Stimulated activated CD8-positive, alpha-beta memory T cell treated with anti-CD3 and anti-CD28 coated beads, Interleukin-12 subunit alpha, Interleukin-12 subunit beta, amount 100 ng/mL, for 24 hours (primary cell): ENCODE results near the gene BRF1.
A peak's percentile ranks its signal among the peaks of the same experiment; 100 is the strongest.

ENCODE experiments used
- DNase-seq: peaks from one replicate; pipeline ENCODE4 v3.0.0-alpha.2; 2020; ENCODE audit errors: extremely low read depth

The BRF1 gene

GRCh38 chr14:105196265-105196960, 104.4 kb downstream of the BRF1 start:
- DNase-seq: no peak

GRCh38 chr14:105195522-105196264, 105.1 kb downstream of the BRF1 start:
- no peak for DNase-seq

- no peak for DNase-seq
Measured at GRCh38 chr14:105195051-105195450, 105.8 kb downstream of the BRF1 start.

DNA sequence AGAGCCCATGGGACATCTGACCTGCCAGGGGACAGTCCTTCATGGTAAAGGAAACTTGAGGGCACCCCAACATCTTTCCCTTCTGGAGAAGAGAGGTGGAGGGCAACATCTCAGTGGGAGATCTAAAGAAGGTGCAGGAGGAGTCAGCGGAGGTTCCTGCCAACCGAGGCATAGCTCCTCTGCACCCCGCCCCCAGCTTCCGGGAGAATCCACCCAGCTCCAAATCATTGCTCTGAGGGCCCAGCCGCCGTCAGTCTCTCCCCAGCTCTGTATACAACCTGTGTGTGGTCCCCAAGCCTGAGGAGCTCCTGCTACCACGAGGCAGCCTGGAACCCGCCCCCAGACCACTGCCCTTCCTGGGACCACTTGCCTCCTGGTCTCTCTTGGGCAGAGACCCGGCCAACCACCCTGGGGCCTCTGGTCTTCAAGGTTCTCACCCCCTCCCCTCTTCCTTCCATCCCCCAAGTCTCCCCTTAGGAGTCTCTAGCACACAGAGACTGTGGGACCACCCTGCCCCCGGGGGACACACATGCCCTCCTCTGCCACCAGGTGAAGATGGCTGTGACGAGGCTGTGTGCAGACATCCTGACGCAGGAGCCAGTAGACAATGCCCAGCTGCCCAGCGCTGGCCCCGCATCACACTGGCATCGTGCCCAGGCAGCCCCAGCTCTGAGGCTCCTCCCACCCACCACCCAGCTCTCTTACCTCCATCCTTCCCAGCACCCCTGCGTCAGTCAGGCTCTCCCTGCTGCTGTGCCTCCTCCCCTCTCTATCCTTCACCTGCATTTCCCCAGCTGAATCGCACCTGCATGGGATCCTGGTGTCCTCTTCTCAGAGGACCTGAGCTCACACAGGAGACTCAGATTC, 106.7 kb downstream of the BRF1 start:
- DNase-seq: no peak

DNA sequence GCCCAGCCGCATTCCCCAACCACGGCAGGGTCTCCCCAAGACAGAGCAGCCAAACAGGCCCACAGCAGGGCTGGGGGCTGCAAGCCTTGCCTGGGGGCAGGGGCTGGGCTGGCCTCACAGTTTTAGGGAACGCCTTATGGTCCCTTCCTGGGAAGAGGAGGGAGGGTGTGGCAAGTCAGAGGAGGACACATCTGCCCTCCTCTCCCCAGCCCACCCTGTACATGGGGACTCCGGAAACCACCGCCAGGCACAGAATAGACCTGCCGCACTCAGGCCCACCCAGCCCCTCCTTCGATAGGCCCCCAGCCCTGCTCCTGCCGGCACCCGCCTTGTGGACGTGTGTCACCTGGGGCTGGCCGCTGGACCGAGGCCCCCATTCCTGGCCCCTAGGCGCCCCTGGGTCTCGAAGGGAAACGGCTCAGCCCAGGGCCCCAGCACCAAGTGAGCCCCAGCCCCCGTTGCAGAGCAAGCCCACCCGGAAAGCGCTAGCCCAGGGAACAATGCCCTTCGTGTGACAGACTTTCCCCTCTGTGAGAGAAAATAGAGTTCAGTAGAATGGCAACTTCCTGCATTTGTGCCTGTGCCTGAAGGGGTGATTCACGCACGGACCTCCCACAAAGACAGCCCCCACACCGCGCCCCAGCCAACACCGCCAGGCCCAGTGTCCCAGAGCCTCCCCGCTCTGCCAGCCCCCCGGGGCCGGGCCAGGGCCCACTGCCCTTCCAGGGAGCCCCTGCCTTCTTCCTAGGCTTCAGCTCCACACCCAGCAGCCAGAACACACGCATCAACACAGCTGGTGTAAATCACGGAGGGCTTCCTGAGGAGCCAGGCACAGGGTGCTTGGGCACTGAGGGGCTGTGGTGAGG, 107.7 kb downstream of the BRF1 start:
- DNase-seq: no peak

- DNase-seq: no peak
Measured at GRCh38 chr14:105187935-105188524, 112.8 kb downstream of the BRF1 start.

GRCh38 chr14:105187116-105187515, 113.7 kb downstream of the BRF1 start:
- no peak for DNase-seq

DNA sequence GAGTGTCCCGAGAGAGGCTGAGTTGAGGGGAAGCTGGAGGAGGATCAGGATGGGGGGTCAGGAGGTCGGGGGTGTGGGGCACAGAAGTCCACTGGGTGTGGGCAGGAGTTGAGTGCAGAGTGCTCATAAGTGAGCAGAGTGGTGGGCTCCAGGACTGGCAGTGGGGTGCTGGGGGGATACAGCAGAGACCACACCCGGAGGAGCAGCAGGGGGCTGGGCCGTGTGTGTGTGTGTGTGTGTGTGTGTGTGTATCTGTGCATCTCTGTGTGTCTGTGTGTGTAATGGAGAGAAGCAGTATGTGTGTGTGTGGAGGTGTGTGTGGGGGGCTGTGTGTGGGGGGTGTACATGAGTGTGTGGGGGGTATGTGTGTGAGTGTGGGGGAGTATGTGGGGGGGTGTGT, 114.8 kb downstream of the BRF1 start:
- no peak for DNase-seq

- DNase-seq: no peak
Measured at GRCh38 chr14:105185001-105185400, 115.8 kb downstream of the BRF1 start.

GRCh38 chr14:105184461-105184860, 116.3 kb downstream of the BRF1 start:
- no peak for DNase-seq

DNA sequence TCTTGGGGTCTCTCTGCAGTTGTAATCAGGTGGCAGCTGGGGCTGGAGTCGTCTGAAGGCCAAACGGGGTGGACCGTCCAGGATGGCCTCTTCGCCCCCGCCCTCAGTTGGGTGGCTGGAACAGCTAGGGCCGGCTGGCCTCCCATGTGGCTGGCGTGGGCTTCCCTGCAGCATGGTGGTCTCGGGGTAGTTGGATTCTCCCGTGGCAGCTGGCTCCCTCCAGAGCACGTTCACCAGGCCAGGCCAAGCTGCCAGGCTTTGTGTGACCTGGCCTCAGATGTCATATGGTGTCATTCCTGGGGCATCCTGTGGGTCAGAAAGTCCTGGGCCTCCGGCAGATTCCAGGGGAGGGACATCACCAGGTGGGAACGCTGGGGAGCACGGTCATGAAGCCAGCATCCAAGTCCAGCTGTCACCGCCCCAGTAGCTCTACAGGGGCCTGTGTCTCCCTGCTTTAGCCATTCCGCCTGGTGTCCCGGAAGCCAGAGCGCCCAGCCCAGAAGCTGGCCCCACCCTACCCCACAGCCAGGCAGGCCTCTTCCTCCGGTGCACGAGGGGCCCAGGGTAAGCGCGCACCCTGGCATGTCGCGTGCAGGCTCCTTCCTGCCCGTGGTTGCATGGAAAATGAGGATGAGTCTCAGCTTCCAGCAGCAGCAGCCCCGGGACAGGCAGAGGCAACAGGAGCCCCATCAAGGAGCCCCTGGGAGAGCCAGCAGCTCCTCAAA, 118.3 kb downstream of the BRF1 start:
- no peak for DNase-seq

DNA sequence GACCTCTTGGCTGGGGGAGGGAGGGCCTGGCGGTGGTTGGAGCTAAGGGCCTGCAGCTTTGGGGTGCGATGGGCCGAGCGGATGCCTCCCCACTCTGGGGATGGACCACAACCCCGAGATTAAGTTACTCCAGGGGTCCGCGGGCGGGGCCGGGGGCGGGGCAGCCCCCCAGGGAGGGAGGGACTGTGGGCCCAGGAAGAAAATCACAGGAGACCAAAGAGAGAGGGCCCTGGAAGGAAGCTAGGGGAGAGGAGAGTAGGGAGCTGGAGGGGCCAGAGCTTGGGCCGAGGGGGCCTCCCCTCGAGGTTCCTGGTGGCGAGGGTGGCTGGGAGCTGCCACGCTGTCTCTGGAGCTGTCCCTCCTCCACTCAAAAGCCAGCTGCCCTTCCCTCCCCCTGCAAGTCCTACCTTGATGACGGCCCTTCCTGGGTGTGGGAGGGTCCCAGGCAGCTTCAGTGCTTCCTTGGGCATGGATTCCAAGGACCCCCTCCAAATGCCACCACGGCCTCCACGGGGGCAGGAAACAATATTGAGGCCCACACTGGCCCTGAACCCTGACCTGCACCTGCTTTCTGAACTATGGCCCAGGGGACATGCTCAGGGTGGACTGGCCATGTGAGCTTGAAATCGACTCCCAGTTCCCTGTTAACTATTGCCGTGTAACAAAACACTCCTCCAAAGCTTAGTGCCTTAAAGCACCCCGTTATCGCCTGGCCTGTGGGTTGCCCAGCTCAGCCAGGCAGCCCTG, 119.1 kb downstream of the BRF1 start:
- no peak for DNase-seq

- peak; percentile 57 for DNase-seq
Measured at GRCh38 chr14:105180592-105181548, 119.9 kb downstream of the BRF1 start, which contains the start of gene NUDT14. NUDT14 (minus strand) TSS chr14:105181312; CDS start chr14:105181209, 103 bp downstream.

- DNase-seq: no peak
Measured at GRCh38 chr14:105179191-105179590, 121.6 kb downstream of the BRF1 start.

- DNase-seq: no peak
Measured at GRCh38 chr14:105178868-105179140, 122.0 kb downstream of the BRF1 start.

- no peak for DNase-seq
Measured at GRCh38 chr14:105178069-105178867, 122.5 kb downstream of the BRF1 start.

GRCh38 chr14:105177082-105177481, 123.7 kb downstream of the BRF1 start:
- no peak for DNase-seq

GRCh38 chr14:105176513-105176912, 124.3 kb downstream of the BRF1 start:
- DNase-seq: no peak
